CD4-positive, alpha-beta T cell (primary cell): ENCODE data around the gene BRIX1. TPM values are rescaled to one million over a fixed set of nuclear protein-coding genes. Genes with fewer than 3 reads are reported as not detected.
A peak's percentile ranks its signal among the peaks of the same experiment; 100 is the strongest.

Experiments
- ATAC-seq: fragments of 200-7000 bp; cut with Tn5 transposase; one replicate; pipeline ENCODE4 v1.10.0; 2022; ENCODE audit warnings: mild to moderate bottlenecking; ENCODE audit not compliant: poor library complexity
- CTCF ChIA-PET: fragments of 350-600 bp; sonication (Branson Sonifier 250); formaldehyde crosslinking; loops from one replicate; lab custom pipeline; 2021; ENCODE audit warnings: antibody characterized with exemption, inconsistent platforms; lab: Charles Lee
- POLR2A ChIA-PET: fragments of 350-600 bp; sonication (Branson Sonifier 250); formaldehyde crosslinking; loops from one replicate; lab custom pipeline; 2021; ENCODE audit warnings: antibody characterized with exemption, inconsistent platforms; lab: Charles Lee
- DNase-seq, 14 experiments: peaks; one replicate each; pipeline ENCODE4 v3.0.0-alpha.2; 2013 to 2020; ENCODE audit warnings: mixed read lengths in 2 of 14
- H3K27ac ChIP-seq, 2 donors: one replicate each; pipeline versions ENCODE4 v1.5.1 to v1.7.0; 2013; ENCODE audit warnings: low read length in 2 of 2, low read depth in 1 of 2, mild to moderate bottlenecking in 1 of 2
- H3K27me3 ChIP-seq, 2 experiments: 1 replicate in 1 of 2; 2 replicates in 1 of 2; pipeline versions ENCODE4 v1.6.1 to v1.7.0; 2013; ENCODE audit warnings: low read length in 2 of 2, control low read depth in 1 of 2, mild to moderate bottlenecking in 1 of 2, moderate library complexity in 1 of 2; ENCODE audit not compliant: insufficient read depth in 2 of 2, control insufficient read depth in 1 of 2
- H3K36me3 ChIP-seq: one replicate; pipeline ENCODE4 v1.6.1; 2013; ENCODE audit warnings: low read length, control low read depth; ENCODE audit not compliant: insufficient read depth
- H3K4me1 ChIP-seq: one replicate; pipeline ENCODE4 v1.6.1; 2013; ENCODE audit warnings: low read length, control low read depth; ENCODE audit not compliant: insufficient read depth
- H3K4me3 ChIP-seq: one replicate; pipeline ENCODE4 v1.5.1; 2013; ENCODE audit warnings: mild to moderate bottlenecking, low read length, moderate library complexity
- H3K9me3 ChIP-seq, 2 experiments: 1 replicate in 1 of 2; 2 replicates in 1 of 2; pipeline versions ENCODE4 v1.6.1 to v1.7.0; 2013; ENCODE audit warnings: low read length in 2 of 2, mild to moderate bottlenecking in 2 of 2, control low read depth in 1 of 2, moderate library complexity in 1 of 2; ENCODE audit not compliant: control insufficient read depth in 1 of 2, insufficient read depth in 1 of 2
- H3K27ac Mint-ChIP-seq: one replicate; pipeline ENCODE4 v1.8.0; 2020; ENCODE audit warnings: mixed read lengths
- H3K27me3 Mint-ChIP-seq: one replicate; pipeline ENCODE4 v1.8.0; 2021; ENCODE audit warnings: mixed read lengths
- H3K36me3 Mint-ChIP-seq: one replicate; pipeline ENCODE4 v1.8.0; 2021; ENCODE audit warnings: low read depth, mixed read lengths
- H3K4me1 Mint-ChIP-seq: one replicate; pipeline ENCODE4 v1.8.0; 2021; ENCODE audit warnings: low read depth, mixed read lengths
- H3K4me3 Mint-ChIP-seq: one replicate; pipeline ENCODE4 v1.8.0; 2020; ENCODE audit warnings: mild to moderate bottlenecking, mixed read lengths
- H3K9me3 Mint-ChIP-seq: one replicate; pipeline ENCODE4 v1.8.0; 2020; ENCODE audit warnings: mixed read lengths
- intact Hi-C, 2 experiments: fragments of 100-400 bp; cut with DNase I in 1 of 2; cut with micrococcal nuclease in 1 of 2; formaldehyde crosslinking; loops; one replicate each; pipeline versions ENCODE4 v1.15.1 to v1.9.0; 2023 to 2025; cut with DNase I, micrococcal nuclease
- total RNA-seq, 174 experiments: library from RNA in 2 of 174; stranded (reverse) in 2 of 174; gene quantifications; one replicate each; pipeline ENCODE4 v1.2.3 and lab custom pipeline; 2021 to 2026
- TF ChIP-seq, protein P1 (sequence below): fragments of 200-600 bp; IDR thresholded peaks from one replicate; pipeline ENCODE4 v1.8.0; 2022; ENCODE audit warnings: antibody characterized with exemption, mild to moderate bottlenecking

Gene BRIX1
- total RNA-seq, 2 experiments from 2014 or later, result 29.7 to 30.2 TPM

DNA sequence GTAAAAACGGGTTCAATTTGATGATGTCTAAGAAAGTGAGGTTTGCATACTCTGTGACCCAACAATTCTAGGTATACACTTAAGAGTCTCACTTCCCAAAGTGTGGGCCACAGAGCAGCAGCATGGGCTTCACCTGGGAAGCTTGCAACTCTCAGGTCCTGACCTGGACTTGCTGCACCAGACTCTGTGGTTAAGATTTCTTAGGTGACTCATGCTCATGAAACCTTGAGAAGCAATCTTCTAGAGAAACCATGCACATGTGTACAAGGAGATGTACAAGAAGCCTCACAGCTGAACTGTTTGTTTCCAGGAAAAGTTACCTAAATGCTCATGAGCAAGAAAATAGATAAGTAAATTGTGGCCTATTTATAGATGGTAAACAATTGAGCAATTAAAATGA, 43.8 kb downstream of the BRIX1 start:
- intact Hi-C loops, result loop anchor here in 1 of 2 experiments (5.0 kb wide), 1 partner anchor 968 kb away; no protein-coding TSS in a partner anchor

DNA sequence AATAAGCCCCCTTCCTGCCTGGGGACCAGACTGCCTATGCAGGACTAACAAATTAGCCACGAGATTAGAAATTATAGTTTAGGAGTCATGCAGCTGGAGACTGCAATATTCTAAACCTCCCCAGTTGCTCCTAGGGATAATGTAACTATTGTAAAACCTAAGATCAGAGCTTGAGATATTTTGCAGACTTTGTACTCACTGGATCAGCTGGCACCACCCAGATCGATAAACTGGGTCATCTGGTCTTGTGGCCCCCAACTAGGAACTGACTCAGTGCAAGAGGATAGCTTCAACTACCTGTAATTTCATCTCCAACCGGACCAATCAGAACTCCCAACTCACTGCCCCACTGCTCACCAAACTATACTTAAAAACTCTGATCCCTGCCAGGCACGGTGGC, 52.0 kb downstream of the BRIX1 start:
- Histone ChIP-seq H3K36me3 (peaks cover 3% of the 10 kb centered on the region), H3K4me1 (no peaks in the 10 kb centered on the region), H3K4me3 (no peak overlapping the region), H3K9me3 (peaks cover 0 to 3% of the 10 kb centered on the region in 2 experiments), H3K27ac (no peak overlapping the region), H3K27me3 (no peaks in the 10 kb centered on the region)
- no peak overlapping the region for H3K27ac Mint-ChIP-seq
- no peak overlapping the region for H3K4me3 Mint-ChIP-seq
- H3K36me3 Mint-ChIP-seq, result no peaks in the 10 kb centered on the region
- no peaks in the 10 kb centered on the region for H3K27me3 Mint-ChIP-seq
- intact Hi-C loops, result no loop called here
- no peaks in the 10 kb centered on the region for H3K9me3 Mint-ChIP-seq
- ATAC-seq (no peak), DNase-seq (no peak)
- CTCF ChIA-PET, result no interaction called here
- TF ChIP-seq, protein P1, sequence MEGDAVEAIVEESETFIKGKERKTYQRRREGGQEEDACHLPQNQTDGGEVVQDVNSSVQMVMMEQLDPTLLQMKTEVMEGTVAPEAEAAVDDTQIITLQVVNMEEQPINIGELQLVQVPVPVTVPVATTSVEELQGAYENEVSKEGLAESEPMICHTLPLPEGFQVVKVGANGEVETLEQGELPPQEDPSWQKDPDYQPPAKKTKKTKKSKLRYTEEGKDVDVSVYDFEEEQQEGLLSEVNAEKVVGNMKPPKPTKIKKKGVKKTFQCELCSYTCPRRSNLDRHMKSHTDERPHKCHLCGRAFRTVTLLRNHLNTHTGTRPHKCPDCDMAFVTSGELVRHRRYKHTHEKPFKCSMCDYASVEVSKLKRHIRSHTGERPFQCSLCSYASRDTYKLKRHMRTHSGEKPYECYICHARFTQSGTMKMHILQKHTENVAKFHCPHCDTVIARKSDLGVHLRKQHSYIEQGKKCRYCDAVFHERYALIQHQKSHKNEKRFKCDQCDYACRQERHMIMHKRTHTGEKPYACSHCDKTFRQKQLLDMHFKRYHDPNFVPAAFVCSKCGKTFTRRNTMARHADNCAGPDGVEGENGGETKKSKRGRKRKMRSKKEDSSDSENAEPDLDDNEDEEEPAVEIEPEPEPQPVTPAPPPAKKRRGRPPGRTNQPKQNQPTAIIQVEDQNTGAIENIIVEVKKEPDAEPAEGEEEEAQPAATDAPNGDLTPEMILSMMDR, result no peak
- POLR2A ChIA-PET, result no interaction called here
- H3K4me1 Mint-ChIP-seq, result no peaks in the 10 kb centered on the region

More for the DNA sequence above, 43.8 kb downstream of the BRIX1 start:
- Histone ChIP-seq H3K4me3 (no peak overlapping the region), H3K4me1 (no peaks in the 10 kb centered on the region), H3K27ac (no peak overlapping the region), H3K36me3 (peaks cover 10% of the 10 kb centered on the region), H3K9me3 (no peaks in the 10 kb centered on the region), H3K27me3 (no peaks in the 10 kb centered on the region)
- H3K27ac Mint-ChIP-seq, result peak overlapping the region; percentile 64
- POLR2A ChIA-PET, result interaction anchor here (0.6 kb wide), 1 partner anchor 1211 kb away, joined by 3 read pairs; no protein-coding TSS in a partner anchor
- ATAC-seq, result no peak
- DNase-seq, result no peak
- no peaks in the 10 kb centered on the region for H3K27me3 Mint-ChIP-seq
- H3K36me3 Mint-ChIP-seq, result peaks cover 23% of the 10 kb centered on the region
- H3K9me3 Mint-ChIP-seq, result no peaks in the 10 kb centered on the region
- peaks cover 10% of the 10 kb centered on the region for H3K4me1 Mint-ChIP-seq
- no peak overlapping the region for H3K4me3 Mint-ChIP-seq
- TF ChIP-seq, protein P1, result no peak
- CTCF ChIA-PET, result no interaction called here

DNA sequence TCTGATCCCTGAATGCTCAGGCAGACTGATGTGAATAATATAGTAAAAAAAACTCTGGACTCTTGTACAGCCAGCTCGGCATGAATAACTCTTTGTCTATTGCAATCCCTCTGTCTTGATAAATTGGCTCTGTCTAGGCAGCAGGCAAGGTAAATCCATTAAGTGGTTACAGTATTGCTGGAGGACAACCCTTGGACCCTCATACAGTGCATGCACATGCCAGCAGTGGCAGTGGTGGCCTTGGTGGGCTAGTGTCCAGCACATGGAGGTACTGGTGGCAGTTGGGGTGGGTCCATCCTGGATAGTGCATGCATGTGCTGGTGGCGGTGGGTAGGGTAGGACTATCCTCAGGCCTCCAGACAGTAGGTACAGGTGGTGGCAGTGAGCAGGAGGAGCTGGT, 52.7 kb downstream of the BRIX1 start:
- Histone ChIP-seq H3K4me1 (no peaks in the 10 kb centered on the region), H3K36me3 (peaks cover 3% of the 10 kb centered on the region), H3K27me3 (no peaks in the 10 kb centered on the region), H3K9me3 (peaks cover 0 to 3% of the 10 kb centered on the region in 2 experiments), H3K27ac (no peak overlapping the region), H3K4me3 (no peak overlapping the region)
- ATAC-seq, result no peak
- TF ChIP-seq, protein P1, result no peak
- intact Hi-C loops, result no loop called here
- no peaks in the 10 kb centered on the region for H3K27me3 Mint-ChIP-seq
- H3K27ac Mint-ChIP-seq, result no peak overlapping the region
- ChIA-PET POLR2A (no interaction called here), CTCF (no interaction called here)
- H3K4me1 Mint-ChIP-seq, result no peaks in the 10 kb centered on the region
- no peaks in the 10 kb centered on the region for H3K9me3 Mint-ChIP-seq
- H3K36me3 Mint-ChIP-seq, result no peaks in the 10 kb centered on the region
- no peak for DNase-seq
- no peak overlapping the region for H3K4me3 Mint-ChIP-seq
